SU-DHL-6 (cell line): ENCODE measurements around the gene FAM114A1.

Experiments
- H2AFZ ChIP-seq: fragments of 200-600 bp; sonication (generic); 2 replicates; pipeline ENCODE4 v1.6.1; 2014; ENCODE audit warnings: low read depth, mild to moderate bottlenecking, moderate library complexity, mixed read lengths, antibody characterized with exemption, low read length; ENCODE audit not compliant: severe bottlenecking
- H3F3A ChIP-seq: fragments of 200-600 bp; shearing (Covaris generic); 2 replicates; pipeline ENCODE4 v1.6.0; 2016; ENCODE audit warnings: antibody characterized with exemption, mild to moderate bottlenecking; ENCODE audit not compliant: insufficient read depth
- H3K27ac ChIP-seq: fragments of 200-600 bp; sonication (generic); 2 replicates; pipeline ENCODE4 v1.5.1; 2016; ENCODE audit warnings: low read depth, mild to moderate bottlenecking, low read length, moderate library complexity, mixed read lengths
- H3K27me3 ChIP-seq: fragments of 200-600 bp; sonication (generic), shearing (Covaris generic); 2 replicates; pipeline ENCODE4 v1.6.0; 2014; ENCODE audit warnings: mild to moderate bottlenecking, low read length
- H3K36me3 ChIP-seq: fragments of 200-600 bp; sonication (generic); 2 replicates; pipeline ENCODE4 v1.6.1; 2014; ENCODE audit warnings: mild to moderate bottlenecking, low read length, mixed read lengths
- H3K4me2 ChIP-seq: fragments of 300-600, 200-600 bp; shearing (Covaris generic), sonication (generic); 2 replicates; pipeline ENCODE4 v1.6.0; 2014; ENCODE audit warnings: low read length, low read depth, mild to moderate bottlenecking; ENCODE audit not compliant: poor library complexity, severe bottlenecking
- H3K4me3 ChIP-seq: fragments of 200-600 bp; sonication (generic); 2 replicates; pipeline ENCODE4 v1.5.1; 2014; ENCODE audit warnings: antibody characterized with exemption, low read length, mild to moderate bottlenecking, mixed read lengths; ENCODE audit not compliant: insufficient read depth, poor library complexity, severe bottlenecking
- H3K79me2 ChIP-seq: fragments of 200-600 bp; sonication (generic); 2 replicates; pipeline ENCODE4 v1.6.1; 2014; ENCODE audit warnings: mild to moderate bottlenecking, low read length, moderate library complexity; ENCODE audit not compliant: insufficient read depth
- H3K9ac ChIP-seq: fragments of 200-600 bp; sonication (generic); 2 replicates; pipeline ENCODE4 v1.7.0; 2014; ENCODE audit warnings: mild to moderate bottlenecking, low read length
- H3K9me2 ChIP-seq: fragments of 200-600 bp; sonication (generic); replicated peaks from 2 replicates; pipeline ENCODE4 v1.6.1; 2014; ENCODE audit warnings: low read length; ENCODE audit not compliant: insufficient read depth
- H3K9me3 ChIP-seq: fragments of 200-600 bp; sonication (generic); 2 replicates; pipeline ENCODE4 v1.6.1; 2014; ENCODE audit warnings: low read length, mixed read lengths; ENCODE audit not compliant: insufficient read depth
- H4K20me1 ChIP-seq: fragments of 200-600 bp; sonication (generic); 2 replicates; pipeline ENCODE4 v1.6.1; 2014; ENCODE audit warnings: low read depth, mild to moderate bottlenecking, antibody characterized with exemption, low read length, moderate library complexity, mixed read lengths
- CTCF ChIP-seq: fragments of 200-600 bp; sonication (generic); IDR thresholded peaks from one replicate; pipeline ENCODE4 v1.5.1; 2017; ENCODE audit warnings: antibody characterized with exemption, mild to moderate bottlenecking, low read length, moderate library complexity; ENCODE audit not compliant: insufficient read depth, poor library complexity, severe bottlenecking
- EZH2phosphoT487 ChIP-seq: fragments of 200-600 bp; sonication (generic), shearing (Covaris generic); conservative IDR thresholded peaks from 2 replicates; pipeline ENCODE4 v1.6.1; 2018; ENCODE audit warnings: mild to moderate bottlenecking, antibody characterized with exemption, low read length, moderate library complexity, mixed read lengths

FAM114A1 gene

GRCh38 chr4:38965866-38966265 is 98.3 kb downstream of the FAM114A1 start:
- no peaks in the 10 kb centered on the region for H3K79me2 ChIP-seq
- no peak overlapping the region for H3K9ac ChIP-seq
- no peak overlapping the region for H3K27ac ChIP-seq
- no peaks in the 10 kb centered on the region; the same call in 1 of the 2 replicates for H3K9me3 ChIP-seq
- no peaks in the 10 kb centered on the region for H4K20me1 ChIP-seq
- H3F3A ChIP-seq: no peaks in the 10 kb centered on the region
- peaks cover 31% of the 10 kb centered on the region for H3K36me3 ChIP-seq
- H3K4me3 ChIP-seq: no peak overlapping the region
- no peak overlapping the region for H3K4me2 ChIP-seq
- TF ChIP-seq CTCF: no peak
- no peak for TF ChIP-seq EZH2phosphoT487
- H2AFZ ChIP-seq: no peak overlapping the region
- H3K9me2 ChIP-seq: no peaks in the 10 kb centered on the region
- H3K27me3 ChIP-seq: no peaks in the 10 kb centered on the region

GRCh38 chr4:38967260-38968095 is 99.9 kb downstream of the FAM114A1 start:
- no peak for TF ChIP-seq CTCF
- TF ChIP-seq EZH2phosphoT487: no peak
- no peak overlapping the region for H3K4me2 ChIP-seq
- H3K9me3 ChIP-seq: no peaks in the 10 kb centered on the region; the same call in 1 of the 2 replicates
- no peaks in the 10 kb centered on the region for H3K9me2 ChIP-seq
- H3K9ac ChIP-seq: no peak overlapping the region
- no peak overlapping the region for H3K27ac ChIP-seq
- no peaks in the 10 kb centered on the region for H3K79me2 ChIP-seq
- peaks cover 31% of the 10 kb centered on the region for H3K36me3 ChIP-seq
- no peaks in the 10 kb centered on the region for H3K27me3 ChIP-seq
- H3K4me3 ChIP-seq: no peak overlapping the region
- no peaks in the 10 kb centered on the region for H4K20me1 ChIP-seq
- no peaks in the 10 kb centered on the region; the same call in 1 of the 2 replicates for H3F3A ChIP-seq
- H2AFZ ChIP-seq: no peak overlapping the region

- Histone ChIP-seq H2AFZ (no peak overlapping the region), H3K9ac (no peak overlapping the region), H3F3A (peaks cover 4% of the 10 kb centered on the region; the same call in 1 of the 2 replicates), H3K27me3 (no peaks in the 10 kb centered on the region), H3K9me2 (no peaks in the 10 kb centered on the region), H3K9me3 (no peaks in the 10 kb centered on the region), H4K20me1 (no peaks in the 10 kb centered on the region), H3K36me3 (peaks cover 31% of the 10 kb centered on the region), H3K27ac (no peak overlapping the region), H3K4me2 (no peak overlapping the region), H3K79me2 (no peaks in the 10 kb centered on the region), H3K4me3 (no peak overlapping the region)
- no peak for TF ChIP-seq EZH2phosphoT487
- TF ChIP-seq CTCF: no peak
Observed at GRCh38 chr4:38968668-38969067, 101.1 kb downstream of the FAM114A1 start.
